ENCODE data around the gene NUP62.

GRCh38 chr19:49891393-49891792 is 37.9 kb downstream of the NUP62 start:
- TF ChIP-seq EZH2 (IDR thresholded peaks at IDR 0.05; ENCODE audit: insufficient read depth, poor library complexity, severe bottlenecking) (no peak), EZH2phosphoT487 (IDR thresholded peaks at IDR 0.05; ENCODE audit: insufficient read depth, low read depth) (no peak)

All from GM23248 (cell line).